ENCODE results near the gene BRD2.
A peak's percentile ranks its signal among the peaks of the same experiment; 100 is the strongest.

The BRD2 gene

DNA sequence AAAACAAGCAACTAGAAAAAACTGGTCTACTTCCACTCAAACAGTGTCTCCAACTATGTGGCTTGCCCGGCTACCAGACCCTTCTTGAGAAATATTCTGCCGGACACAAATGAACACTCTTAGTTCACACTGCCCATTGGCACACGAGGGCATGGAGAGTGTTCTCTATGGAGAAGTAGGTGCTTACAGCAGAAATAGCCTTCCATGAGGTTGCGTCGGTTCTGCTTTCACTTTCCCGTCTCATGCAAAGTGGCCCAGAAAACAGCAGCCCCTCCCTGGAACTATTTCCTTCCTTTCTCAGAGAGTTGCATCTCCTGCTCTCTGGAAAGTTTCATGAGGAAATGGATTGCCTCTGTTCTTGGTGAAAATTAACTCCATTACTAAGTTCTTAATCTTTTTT, 50.5 kb downstream of the BRD2 start:
- H3K4me3 ChIP-seq (ENCODE audit: low read depth, low read length) = peak overlapping the region; percentile 21
- DNase-seq (ENCODE audit: low read depth) = peak; percentile 9

DNA sequence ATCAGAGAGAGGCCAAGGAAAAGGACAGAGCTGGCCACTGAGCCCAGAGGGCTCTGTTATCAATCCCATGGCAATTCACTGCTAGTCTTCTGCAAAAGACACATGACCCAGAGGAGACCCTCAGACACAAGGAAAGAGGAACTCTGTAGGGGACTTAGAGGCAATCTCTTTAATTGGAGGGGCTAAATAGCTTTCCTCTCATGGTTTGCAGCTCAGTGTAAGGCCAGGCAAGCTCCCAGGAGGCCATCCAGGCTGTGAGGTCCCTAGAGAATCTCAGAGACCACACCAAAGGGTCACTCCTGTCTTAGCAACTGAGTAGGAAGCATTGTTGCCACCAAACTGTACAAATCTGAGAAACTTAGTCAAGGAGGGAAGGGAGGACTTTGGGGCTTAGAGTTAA, 51.0 kb downstream of the BRD2 start:
- H3K4me3 ChIP-seq (ENCODE audit: low read depth, low read length) = no peak overlapping the region
- DNase-seq (ENCODE audit: low read depth) = no peak

DNA sequence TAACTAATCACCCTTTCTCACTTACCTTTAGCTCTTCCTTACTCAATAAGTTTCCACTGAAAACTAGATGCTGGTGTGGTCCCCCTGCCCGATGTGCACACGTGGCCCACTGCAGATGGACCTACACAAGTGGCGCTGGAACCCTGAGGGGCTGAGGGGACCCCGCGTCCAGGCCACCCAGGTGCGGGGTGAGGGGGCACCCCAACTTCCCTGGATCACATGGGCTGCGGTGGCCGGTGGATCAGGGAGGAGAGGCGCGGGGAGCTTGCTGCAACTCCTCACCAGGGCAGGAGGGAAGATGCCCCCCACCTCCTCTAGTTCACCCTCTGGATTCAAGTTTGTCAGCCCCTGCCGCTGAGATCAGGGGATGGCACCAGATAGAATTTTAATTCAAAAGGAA, 53.5 kb downstream of the BRD2 start:
- no peak for DNase-seq (ENCODE audit: low read depth)
- H3K4me3 ChIP-seq (ENCODE audit: low read depth, low read length) = no peak overlapping the region

DNA sequence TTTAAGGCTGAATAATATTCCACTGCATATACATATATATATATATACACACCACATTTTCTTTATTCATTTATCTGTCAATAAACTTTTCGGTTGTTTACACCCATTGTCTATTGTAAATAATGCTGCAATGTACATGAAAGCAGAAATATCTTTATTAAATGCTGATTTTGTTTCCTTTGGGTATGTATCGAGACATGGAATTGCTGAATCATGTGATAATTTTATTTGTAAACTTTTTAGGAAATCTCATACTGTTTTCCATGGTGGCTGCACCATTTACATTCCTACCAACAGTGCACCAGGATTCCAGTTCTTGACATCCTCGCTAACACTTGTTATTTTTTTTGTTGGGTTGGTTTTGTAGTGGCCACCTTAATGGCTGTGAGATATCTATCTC, 55.1 kb downstream of the BRD2 start:
- DNase-seq (ENCODE audit: low read depth) = no peak
- H3K4me3 ChIP-seq (ENCODE audit: low read depth, low read length) = no peak overlapping the region

DNA sequence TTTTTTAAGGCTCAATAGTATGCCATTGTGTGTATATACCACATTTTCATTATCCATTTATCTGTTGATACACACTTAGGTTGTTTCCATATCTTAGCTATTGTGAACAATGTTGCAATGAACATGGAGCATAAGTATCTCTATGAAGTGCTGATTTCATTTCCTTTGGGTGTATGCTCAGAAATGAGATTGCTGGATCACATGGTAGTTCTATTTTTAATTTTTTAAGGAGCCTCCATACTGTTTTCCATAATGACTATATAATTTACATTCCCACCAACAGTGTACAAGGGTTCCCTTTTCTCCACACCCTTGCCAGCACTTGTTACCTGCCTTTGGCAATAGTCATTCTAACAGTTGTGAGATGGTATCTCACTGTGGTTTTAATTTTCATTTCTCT, 56.1 kb downstream of the BRD2 start:
- H3K4me3 ChIP-seq (ENCODE audit: low read depth, low read length) = no peak overlapping the region
- no peak for DNase-seq (ENCODE audit: low read depth)

DNA sequence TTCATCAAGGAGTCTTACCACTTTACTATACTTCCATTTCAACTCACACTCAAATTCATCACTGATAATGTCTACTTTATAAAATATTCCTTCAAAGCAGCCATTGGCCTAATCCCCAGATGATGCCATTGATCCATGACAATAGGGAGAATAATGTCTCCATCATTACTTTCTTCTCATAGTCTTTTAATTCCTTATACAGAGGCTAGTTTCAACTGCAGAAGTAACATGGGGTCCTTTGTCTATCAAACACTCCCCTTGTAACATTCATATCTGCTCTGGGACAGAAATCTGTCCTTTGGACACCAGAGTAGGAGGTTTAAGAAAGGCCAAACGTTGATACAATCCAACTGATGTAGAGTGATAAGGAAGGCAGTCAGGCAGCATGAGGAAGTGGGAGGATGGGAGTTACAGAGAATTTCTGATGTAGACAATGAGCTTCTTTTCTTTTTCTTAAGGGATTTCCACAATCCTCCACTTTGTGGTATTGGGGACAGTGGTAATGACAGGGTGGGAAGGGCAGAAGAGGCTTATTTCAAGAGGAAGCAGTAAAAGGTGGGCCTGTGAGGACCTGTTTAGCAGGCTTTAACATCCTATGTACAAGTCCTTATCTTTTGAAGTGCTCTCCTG, 59.9 kb downstream of the BRD2 start:
- no peak for DNase-seq (ENCODE audit: low read depth)
- H3K4me3 ChIP-seq (ENCODE audit: low read depth, low read length) = no peak overlapping the region

DNA sequence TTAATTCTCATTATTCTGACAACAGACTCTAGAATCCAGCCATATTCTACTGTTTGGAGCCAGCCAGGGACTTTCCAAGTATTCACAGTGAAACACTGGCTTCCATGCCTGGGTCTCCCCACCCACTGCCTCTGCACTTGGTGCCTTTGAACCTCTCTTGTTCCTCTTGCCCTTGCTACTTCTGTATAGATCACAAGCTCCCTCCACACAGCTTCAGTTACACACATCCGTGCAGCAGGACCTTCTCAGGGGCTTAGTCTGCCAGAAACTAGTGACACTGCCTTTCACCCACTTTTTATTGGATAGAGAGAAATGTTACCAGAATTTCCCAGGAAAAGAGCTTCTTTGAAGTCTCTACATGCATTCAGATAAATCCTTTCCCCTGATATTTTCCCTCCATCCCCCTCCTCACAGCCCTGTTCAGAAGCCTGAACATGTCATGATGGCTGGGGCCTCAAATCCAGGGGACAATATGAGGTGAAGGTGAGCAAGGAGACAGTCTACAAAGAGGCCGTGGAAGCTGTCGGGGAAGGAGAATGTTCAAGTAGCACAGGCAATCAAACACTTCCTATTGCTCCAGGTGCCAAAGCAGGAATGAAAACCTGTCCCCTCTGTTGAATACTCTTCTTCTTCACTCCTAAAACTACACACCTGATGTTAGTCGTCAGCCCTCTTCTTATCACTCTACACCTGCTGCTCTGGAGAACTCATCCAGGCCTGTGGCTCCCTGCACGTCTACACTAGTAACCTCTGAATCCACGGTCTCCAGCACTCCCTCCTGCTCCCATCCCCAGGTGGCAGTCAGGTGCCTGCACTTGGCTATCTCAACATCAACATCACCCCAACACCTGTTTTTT, 61.2 kb downstream of the BRD2 start:
- H3K4me3 ChIP-seq (ENCODE audit: low read depth, low read length) = no peak overlapping the region
- DNase-seq (ENCODE audit: low read depth) = no peak

DNA sequence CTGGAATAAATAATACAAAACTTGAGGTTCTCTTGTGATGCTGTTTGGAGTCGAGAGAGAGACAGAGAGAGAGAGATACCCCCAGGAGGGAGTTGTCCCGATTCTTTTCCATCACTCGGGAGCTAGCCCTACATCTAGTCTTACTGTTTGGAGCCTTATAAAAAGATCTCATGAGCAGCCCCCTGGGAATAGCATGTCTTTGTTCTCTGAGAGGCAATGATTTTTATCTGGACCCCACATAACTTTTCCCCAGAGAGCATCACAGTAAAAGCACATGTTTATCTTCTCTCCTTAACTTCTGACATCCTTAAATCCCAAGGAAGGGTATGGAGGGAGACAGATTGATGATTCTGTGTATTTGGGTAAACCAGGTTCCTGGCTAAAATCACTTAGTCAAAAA, 61.9 kb downstream of the BRD2 start:
- no peak overlapping the region for H3K4me3 ChIP-seq (ENCODE audit: low read depth, low read length)
- DNase-seq (ENCODE audit: low read depth) = no peak
